RWPE1 (cell line): ENCODE results near the gene FLT1.

ENCODE experiments used
- CTCF ChIA-PET: fragments of 350-600 bp; sonication (Branson Sonifier 250); formaldehyde crosslinking; extraction: SDS; loops from one replicate; lab custom pipeline; 2021; lab: Yijun Ruan, JAX
- POLR2A ChIA-PET: fragments of 400-600 bp; formaldehyde crosslinking; extraction: SDS; loops from one replicate; lab custom pipeline; 2020; ENCODE audit warnings: antibody characterized with exemption; ENCODE audit not compliant: low non-redundant PET; lab: Yijun Ruan, JAX
- DNase-seq: peaks from one replicate; pipeline ENCODE4 v3.0.0; 2012; ENCODE audit warnings: low spot score
- H3K27ac ChIP-seq: fragments of 450-650 bp; 2 replicates; pipeline ENCODE4 v1.5.1; 2017
- TF ChIP-seq, protein P1 (sequence below): fragments of 450-650 bp; conservative IDR thresholded peaks from 2 replicates; pipeline ENCODE4 v1.5.1; 2017; ENCODE audit warnings: low read depth, mild to moderate bottlenecking

Gene FLT1

DNA sequence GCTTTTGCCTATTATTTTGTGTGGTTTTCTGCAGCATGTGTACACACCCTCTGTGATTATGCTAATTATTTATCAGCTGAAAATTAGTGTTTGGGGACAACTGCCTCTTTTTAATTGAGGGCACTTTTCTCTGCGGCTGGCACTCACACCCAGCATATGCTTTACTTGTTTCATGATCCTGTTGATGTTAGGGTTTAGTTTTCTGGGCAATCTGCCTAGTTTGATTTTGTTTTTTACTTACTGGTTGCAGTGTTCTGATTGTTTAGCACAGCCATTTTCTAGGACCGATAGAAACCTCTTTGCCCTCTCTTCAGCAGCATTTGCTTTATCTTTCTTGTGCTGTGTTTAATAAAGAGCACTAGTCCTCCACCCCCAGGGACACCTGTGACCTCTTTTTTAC lies 195.0 kb downstream of the FLT1 start:
- H3K27ac ChIP-seq = no peak overlapping the region
- DNase-seq = no peak
- ChIA-PET POLR2A (no interaction called here), CTCF (no interaction called here)
- TF ChIP-seq, protein P1, sequence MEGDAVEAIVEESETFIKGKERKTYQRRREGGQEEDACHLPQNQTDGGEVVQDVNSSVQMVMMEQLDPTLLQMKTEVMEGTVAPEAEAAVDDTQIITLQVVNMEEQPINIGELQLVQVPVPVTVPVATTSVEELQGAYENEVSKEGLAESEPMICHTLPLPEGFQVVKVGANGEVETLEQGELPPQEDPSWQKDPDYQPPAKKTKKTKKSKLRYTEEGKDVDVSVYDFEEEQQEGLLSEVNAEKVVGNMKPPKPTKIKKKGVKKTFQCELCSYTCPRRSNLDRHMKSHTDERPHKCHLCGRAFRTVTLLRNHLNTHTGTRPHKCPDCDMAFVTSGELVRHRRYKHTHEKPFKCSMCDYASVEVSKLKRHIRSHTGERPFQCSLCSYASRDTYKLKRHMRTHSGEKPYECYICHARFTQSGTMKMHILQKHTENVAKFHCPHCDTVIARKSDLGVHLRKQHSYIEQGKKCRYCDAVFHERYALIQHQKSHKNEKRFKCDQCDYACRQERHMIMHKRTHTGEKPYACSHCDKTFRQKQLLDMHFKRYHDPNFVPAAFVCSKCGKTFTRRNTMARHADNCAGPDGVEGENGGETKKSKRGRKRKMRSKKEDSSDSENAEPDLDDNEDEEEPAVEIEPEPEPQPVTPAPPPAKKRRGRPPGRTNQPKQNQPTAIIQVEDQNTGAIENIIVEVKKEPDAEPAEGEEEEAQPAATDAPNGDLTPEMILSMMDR = no peak

DNA sequence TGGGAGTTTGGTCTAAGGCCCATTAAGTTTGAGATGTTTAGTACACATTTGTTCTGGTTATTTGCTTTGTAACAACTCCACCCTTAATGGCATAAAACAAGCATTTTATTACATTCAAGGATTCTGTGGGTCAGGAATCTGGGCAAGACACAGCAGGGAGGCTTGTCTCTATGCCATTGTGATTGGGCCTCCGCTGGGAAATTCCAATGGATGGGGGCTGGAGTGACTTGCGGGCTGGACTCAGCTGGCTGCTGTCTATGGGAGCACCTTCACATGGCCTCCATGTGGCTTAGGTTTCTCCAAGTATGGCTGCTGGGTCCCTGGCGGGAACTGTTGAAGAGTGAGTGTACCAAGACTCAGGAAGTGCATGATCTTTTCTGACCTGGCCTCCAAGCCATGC lies 197.6 kb downstream of the FLT1 start:
- TF ChIP-seq, protein P1 = no peak
- POLR2A ChIA-PET = no interaction called here
- CTCF ChIA-PET = interaction anchor here (0.7 kb wide), 1 partner anchor 1119 kb away, joined by 4 read pairs; no protein-coding TSS in a partner anchor
- no peak for DNase-seq
- no peak overlapping the region for H3K27ac ChIP-seq

DNA sequence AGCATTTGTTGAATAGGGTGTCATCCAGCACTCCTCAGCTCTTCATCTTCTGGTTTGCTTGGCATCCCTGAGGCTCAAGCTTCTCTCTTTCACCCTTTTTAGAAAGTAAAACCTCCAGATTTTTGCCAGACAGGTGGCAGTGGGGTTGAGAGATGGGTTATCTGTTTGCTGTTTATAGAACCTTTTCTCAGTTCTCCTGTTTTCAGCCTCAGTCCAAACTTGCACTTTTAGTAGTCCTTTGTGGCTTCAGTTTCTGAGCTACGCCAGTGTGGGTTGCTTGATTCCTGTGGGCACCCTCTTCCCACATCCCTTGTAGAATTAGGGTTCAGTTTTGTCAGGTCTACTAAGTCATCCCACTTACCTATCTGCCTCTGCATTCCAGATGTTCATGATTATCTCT lies 208.7 kb downstream of the FLT1 start:
- CTCF ChIA-PET = no interaction called here
- DNase-seq = no peak
- TF ChIP-seq, protein P1 = no peak
- POLR2A ChIA-PET = no interaction called here
- no peak overlapping the region for H3K27ac ChIP-seq

DNA sequence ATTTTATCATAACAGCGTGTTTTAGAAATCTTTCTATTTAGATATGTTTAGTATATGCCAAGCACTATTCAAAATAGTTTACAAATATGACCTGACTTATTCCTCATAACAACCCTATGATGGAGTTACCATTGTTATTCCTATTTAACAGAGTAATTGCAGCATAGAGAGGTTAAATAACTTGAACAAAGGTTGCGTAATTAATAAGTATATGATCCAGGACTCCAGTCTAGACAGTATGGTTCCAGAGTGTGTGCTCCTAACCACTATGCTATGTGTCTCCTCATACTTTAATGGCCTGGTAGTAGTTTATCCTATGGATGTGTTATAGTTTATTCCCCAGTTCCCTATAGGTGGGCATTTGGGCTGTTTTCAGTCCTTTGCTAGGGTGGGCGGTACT lies 211.3 kb downstream of the FLT1 start:
- POLR2A ChIA-PET = no interaction called here

DNA sequence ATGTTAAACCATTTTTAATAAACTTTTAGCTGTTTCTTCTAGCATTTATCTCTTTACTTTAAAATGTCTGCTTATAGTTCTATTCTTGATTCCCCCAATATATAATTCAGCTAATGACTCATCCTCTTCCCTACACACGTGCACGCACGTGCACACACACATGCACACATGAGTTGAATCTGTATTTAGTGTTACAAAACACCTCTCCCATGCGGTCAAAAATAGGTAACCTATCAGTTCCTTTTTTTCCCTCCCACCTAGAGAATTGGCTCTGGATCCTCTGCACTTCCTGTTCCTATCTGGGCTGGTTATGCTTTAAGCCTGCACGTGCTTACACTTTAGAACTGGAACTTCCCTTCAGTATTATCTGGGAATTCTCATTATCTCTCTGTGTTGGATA lies 212.5 kb downstream of the FLT1 start:
- no peak for DNase-seq
- POLR2A ChIA-PET = no interaction called here
- TF ChIP-seq, protein P1 = no peak
- H3K27ac ChIP-seq = no peak overlapping the region
- CTCF ChIA-PET = interaction anchor here (0.5 to 0.6 kb wide), 2 partner anchors 27 to 1238 kb away, joined by 3 to 4 read pairs; no protein-coding TSS in a partner anchor

More for the DNA sequence above, 211.3 kb downstream of the FLT1 start:
- no peak overlapping the region for H3K27ac ChIP-seq
- CTCF ChIA-PET = interaction anchor here (0.6 kb wide), 1 partner anchor 71 kb away, joined by 4 read pairs; no protein-coding TSS in a partner anchor
- TF ChIP-seq, protein P1 = no peak
- DNase-seq = no peak

DNA sequence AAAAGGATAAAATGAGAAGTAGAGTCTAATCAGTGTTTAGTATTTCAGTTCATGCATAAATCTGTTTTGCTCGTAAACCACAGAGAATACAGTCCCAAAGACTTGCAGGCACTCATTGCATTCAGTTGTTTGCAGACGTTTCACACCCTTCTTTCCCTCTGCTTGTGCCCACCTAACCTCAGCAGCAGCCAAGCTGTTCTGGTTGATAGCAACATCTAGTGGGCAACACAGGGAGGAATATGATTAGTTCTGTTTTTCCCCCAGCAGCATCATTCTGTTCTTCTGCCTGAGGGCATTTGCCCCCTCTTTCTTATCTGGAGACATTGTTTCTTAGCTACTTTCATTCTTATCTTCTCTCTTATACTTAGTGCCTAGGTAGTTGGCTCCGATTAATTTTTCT lies 221.0 kb downstream of the FLT1 start:
- CTCF ChIA-PET = no interaction called here
- TF ChIP-seq, protein P1 = no peak
- POLR2A ChIA-PET = no interaction called here
- no peak for DNase-seq
- H3K27ac ChIP-seq = no peak overlapping the region
